WTC11 (cell line): ENCODE measurements around the gene MYMK. TPM values are rescaled to one million over a fixed set of nuclear protein-coding genes. Genes with fewer than 3 reads are reported as not detected.

Experiments
- ATAC-seq: fragments of 200-7000 bp; cut with Tn5 transposase; 2 replicates; pipeline ENCODE4 v1.10.0; 2021; ENCODE audit warnings: mild to moderate bottlenecking, moderate library complexity
- CTCF ChIA-PET: fragments of 300-600 bp; sonication (Branson Sonifier 250); formaldehyde crosslinking; loops from one replicate; lab custom pipeline; 2021; ENCODE audit warnings: antibody characterized with exemption; lab: Charles Lee
- POLR2A ChIA-PET: fragments of 350-600 bp; sonication (Branson Sonifier 250); formaldehyde crosslinking; loops from one replicate; lab custom pipeline; 2021; ENCODE audit warnings: antibody characterized with exemption; lab: Charles Lee
- DNase-seq: peaks from one replicate; pipeline ENCODE4 v3.0.0; 2021; ENCODE audit warnings: low spot score
- H3K27ac Mint-ChIP-seq: 2 replicates; pipeline ENCODE4 v1.8.0; 2021; ENCODE audit warnings: mixed read lengths
- H3K27me3 Mint-ChIP-seq: 2 replicates; pipeline ENCODE4 v1.8.0; 2021; ENCODE audit warnings: low read depth, mild to moderate bottlenecking, moderate library complexity, mixed read lengths
- H3K36me3 Mint-ChIP-seq: 2 replicates; pipeline ENCODE4 v1.8.0; 2021; ENCODE audit warnings: mixed read lengths
- H3K4me1 Mint-ChIP-seq: 2 replicates; pipeline ENCODE4 v1.8.0; 2022; ENCODE audit warnings: mixed read lengths
- H3K4me3 Mint-ChIP-seq: 2 replicates; pipeline ENCODE4 v1.8.0; 2021; ENCODE audit warnings: mild to moderate bottlenecking, moderate library complexity, mixed read lengths
- H3K9me3 Mint-ChIP-seq: 2 replicates; pipeline ENCODE4 v1.8.0; 2021; ENCODE audit warnings: mixed read lengths
- CREB1 ChIP-seq: sonication (generic); formaldehyde crosslinking; IDR thresholded peaks from 2 replicates; pipeline ENCODE4 v1.8.0; 2023; ENCODE audit warnings: mild to moderate bottlenecking, missing genetic modification reagents
- ELF4 ChIP-seq: sonication (generic); formaldehyde crosslinking; IDR thresholded peaks from 2 replicates; pipeline ENCODE4 v1.8.1; 2022; ENCODE audit warnings: low read depth, mild to moderate bottlenecking, moderate library complexity, missing genetic modification reagents
- ESRRA ChIP-seq: sonication (generic); formaldehyde crosslinking; IDR thresholded peaks from 2 replicates; pipeline ENCODE4 v1.8.1; 2022; ENCODE audit warnings: mild to moderate bottlenecking, missing genetic modification reagents, borderline replicate concordance
- MYBL2 ChIP-seq: sonication (generic); formaldehyde crosslinking; IDR thresholded peaks from 2 replicates; pipeline ENCODE4 v1.8.1; 2023; ENCODE audit warnings: mild to moderate bottlenecking, moderate library complexity, missing genetic modification reagents
- RELA ChIP-seq: sonication (generic); formaldehyde crosslinking; IDR thresholded peaks from 2 replicates; pipeline ENCODE4 v1.8.1; 2022; ENCODE audit warnings: missing genetic modification reagents, mild to moderate bottlenecking, borderline replicate concordance
- RORB ChIP-seq: fragments of 250-450 bp; sonication (Bioruptor Pico); IDR thresholded peaks from 2 replicates; pipeline ENCODE4 v1.9.0; 2021; ENCODE audit warnings: mild to moderate bottlenecking
- SMAD3 ChIP-seq: sonication (generic); formaldehyde crosslinking; IDR thresholded peaks from 2 replicates; pipeline ENCODE4 v1.8.0; 2022; ENCODE audit warnings: missing genetic modification reagents, mild to moderate bottlenecking, borderline replicate concordance
- SOX15 ChIP-seq: fragments of 250-450 bp; sonication (Bioruptor Pico); IDR thresholded peaks from 2 replicates; pipeline ENCODE4 v1.9.0; 2021; ENCODE audit warnings: mild to moderate bottlenecking
- ZNF317 ChIP-seq: sonication (generic); formaldehyde crosslinking; IDR thresholded peaks from 2 replicates; pipeline ENCODE4 v1.8.1; 2023; ENCODE audit warnings: low read depth, mild to moderate bottlenecking, moderate library complexity, missing genetic modification reagents, borderline replicate concordance
- ZNF671 ChIP-seq: fragments of 250-450 bp; sonication (Bioruptor Pico); IDR thresholded peaks from 2 replicates; pipeline ENCODE4 v1.8.0; 2021; ENCODE audit warnings: mild to moderate bottlenecking
- total RNA-seq: library from RNA; stranded (reverse); gene quantifications from 3 replicates; pipeline ENCODE4 v1.2.3, GENCODE V29; 2021
- TF ChIP-seq, protein P1 (sequence below): fragments of 250-450 bp; sonication (Bioruptor Pico); IDR thresholded peaks from 2 replicates; pipeline ENCODE4 v1.9.0; 2021; ENCODE audit warnings: mild to moderate bottlenecking, borderline replicate concordance
- TF ChIP-seq, protein P2 (sequence below): fragments of 250-450 bp; sonication (Bioruptor Pico); IDR thresholded peaks from 2 replicates; pipeline ENCODE4 v1.9.0; 2021; ENCODE audit warnings: mild to moderate bottlenecking
- TF ChIP-seq, protein P3 (sequence below): sonication (generic); formaldehyde crosslinking; IDR thresholded peaks from 2 replicates; pipeline ENCODE4 v1.8.0; 2022; ENCODE audit warnings: mild to moderate bottlenecking, missing genetic modification reagents
- TF ChIP-seq, protein P4 (sequence below): fragments of 200-600 bp; IDR thresholded peaks from 2 replicates; pipeline ENCODE4 v1.8.0; 2022; ENCODE audit warnings: antibody characterized with exemption
- TF ChIP-seq, protein P5 (sequence below): sonication (generic); formaldehyde crosslinking; IDR thresholded peaks from 2 replicates; pipeline ENCODE4 v1.8.1; 2023; ENCODE audit warnings: mild to moderate bottlenecking, missing genetic modification reagents
- TF ChIP-seq, protein P6 (sequence below): sonication (generic); formaldehyde crosslinking; IDR thresholded peaks from 2 replicates; pipeline ENCODE4 v1.8.0; 2022; ENCODE audit warnings: mild to moderate bottlenecking, missing genetic modification reagents
- TF ChIP-seq, protein P7 (sequence below): sonication (generic); formaldehyde crosslinking; IDR thresholded peaks from 2 replicates; pipeline ENCODE4 v1.8.0; 2022; ENCODE audit warnings: mild to moderate bottlenecking, missing genetic modification reagents
- TF ChIP-seq, protein P8 (sequence below): sonication (generic); formaldehyde crosslinking; IDR thresholded peaks from 2 replicates; pipeline ENCODE4 v1.8.1; 2022; ENCODE audit warnings: mild to moderate bottlenecking, moderate library complexity, missing genetic modification reagents
- TF ChIP-seq, protein P9 (sequence below): sonication (generic); formaldehyde crosslinking; IDR thresholded peaks from 2 replicates; pipeline ENCODE4 v1.8.1; 2022; ENCODE audit warnings: mild to moderate bottlenecking, missing genetic modification reagents, moderate library complexity, borderline replicate concordance

MYMK gene
- total RNA-seq, 1 experiment from 2014 or later, result not detected

DNA sequence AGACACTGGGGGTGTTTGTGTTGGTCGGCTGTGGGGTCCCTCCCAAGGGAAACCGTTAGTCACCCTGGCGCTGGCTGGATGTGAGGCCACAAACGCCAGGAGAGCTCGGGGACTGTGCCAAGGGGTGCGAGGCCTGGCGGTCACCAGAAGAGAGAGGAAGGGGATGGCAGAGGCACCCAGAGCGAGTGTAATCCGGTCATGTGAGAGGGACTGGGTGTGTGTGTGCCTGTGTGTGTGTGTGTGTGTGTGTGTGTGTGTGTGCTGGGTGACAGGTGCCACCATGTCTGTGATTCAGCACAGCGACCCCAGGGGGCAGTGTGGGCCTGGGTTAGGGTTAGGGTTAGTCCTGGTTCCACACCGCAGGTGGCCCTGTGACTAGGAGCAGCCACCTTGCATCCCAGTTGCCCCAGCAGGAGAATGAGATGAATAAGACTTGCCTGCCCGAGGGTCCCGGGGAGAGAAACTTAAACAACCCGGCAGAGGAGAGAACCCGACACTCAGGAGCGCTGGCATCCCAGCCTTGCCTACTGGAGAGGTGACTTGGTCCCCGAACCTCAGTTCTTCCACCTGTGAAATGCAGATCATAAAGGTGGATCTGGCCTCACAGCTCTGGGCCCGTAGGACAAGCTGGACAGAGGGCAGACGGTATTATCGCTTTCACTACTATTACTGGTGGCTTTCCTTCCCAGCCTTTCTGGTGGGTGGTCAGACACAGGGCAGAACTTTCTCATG lies 8.3 kb upstream of the MYMK start (continued):
- TF ChIP-seq, protein P1, sequence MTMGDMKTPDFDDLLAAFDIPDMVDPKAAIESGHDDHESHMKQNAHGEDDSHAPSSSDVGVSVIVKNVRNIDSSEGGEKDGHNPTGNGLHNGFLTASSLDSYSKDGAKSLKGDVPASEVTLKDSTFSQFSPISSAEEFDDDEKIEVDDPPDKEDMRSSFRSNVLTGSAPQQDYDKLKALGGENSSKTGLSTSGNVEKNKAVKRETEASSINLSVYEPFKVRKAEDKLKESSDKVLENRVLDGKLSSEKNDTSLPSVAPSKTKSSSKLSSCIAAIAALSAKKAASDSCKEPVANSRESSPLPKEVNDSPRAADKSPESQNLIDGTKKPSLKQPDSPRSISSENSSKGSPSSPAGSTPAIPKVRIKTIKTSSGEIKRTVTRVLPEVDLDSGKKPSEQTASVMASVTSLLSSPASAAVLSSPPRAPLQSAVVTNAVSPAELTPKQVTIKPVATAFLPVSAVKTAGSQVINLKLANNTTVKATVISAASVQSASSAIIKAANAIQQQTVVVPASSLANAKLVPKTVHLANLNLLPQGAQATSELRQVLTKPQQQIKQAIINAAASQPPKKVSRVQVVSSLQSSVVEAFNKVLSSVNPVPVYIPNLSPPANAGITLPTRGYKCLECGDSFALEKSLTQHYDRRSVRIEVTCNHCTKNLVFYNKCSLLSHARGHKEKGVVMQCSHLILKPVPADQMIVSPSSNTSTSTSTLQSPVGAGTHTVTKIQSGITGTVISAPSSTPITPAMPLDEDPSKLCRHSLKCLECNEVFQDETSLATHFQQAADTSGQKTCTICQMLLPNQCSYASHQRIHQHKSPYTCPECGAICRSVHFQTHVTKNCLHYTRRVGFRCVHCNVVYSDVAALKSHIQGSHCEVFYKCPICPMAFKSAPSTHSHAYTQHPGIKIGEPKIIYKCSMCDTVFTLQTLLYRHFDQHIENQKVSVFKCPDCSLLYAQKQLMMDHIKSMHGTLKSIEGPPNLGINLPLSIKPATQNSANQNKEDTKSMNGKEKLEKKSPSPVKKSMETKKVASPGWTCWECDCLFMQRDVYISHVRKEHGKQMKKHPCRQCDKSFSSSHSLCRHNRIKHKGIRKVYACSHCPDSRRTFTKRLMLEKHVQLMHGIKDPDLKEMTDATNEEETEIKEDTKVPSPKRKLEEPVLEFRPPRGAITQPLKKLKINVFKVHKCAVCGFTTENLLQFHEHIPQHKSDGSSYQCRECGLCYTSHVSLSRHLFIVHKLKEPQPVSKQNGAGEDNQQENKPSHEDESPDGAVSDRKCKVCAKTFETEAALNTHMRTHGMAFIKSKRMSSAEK (CRISPR knock-in tag), result no peak
- TF ChIP-seq, protein P2, sequence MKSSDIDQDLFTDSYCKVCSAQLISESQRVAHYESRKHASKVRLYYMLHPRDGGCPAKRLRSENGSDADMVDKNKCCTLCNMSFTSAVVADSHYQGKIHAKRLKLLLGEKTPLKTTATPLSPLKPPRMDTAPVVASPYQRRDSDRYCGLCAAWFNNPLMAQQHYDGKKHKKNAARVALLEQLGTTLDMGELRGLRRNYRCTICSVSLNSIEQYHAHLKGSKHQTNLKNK, result no peak
- TF ChIP-seq SMAD3 (CRISPR knock-in tag), result no peak
- TF ChIP-seq ZNF671 (CRISPR knock-in tag), result no peak
- no peak for TF ChIP-seq SOX15 (CRISPR knock-in tag)
- TF ChIP-seq, protein P3, sequence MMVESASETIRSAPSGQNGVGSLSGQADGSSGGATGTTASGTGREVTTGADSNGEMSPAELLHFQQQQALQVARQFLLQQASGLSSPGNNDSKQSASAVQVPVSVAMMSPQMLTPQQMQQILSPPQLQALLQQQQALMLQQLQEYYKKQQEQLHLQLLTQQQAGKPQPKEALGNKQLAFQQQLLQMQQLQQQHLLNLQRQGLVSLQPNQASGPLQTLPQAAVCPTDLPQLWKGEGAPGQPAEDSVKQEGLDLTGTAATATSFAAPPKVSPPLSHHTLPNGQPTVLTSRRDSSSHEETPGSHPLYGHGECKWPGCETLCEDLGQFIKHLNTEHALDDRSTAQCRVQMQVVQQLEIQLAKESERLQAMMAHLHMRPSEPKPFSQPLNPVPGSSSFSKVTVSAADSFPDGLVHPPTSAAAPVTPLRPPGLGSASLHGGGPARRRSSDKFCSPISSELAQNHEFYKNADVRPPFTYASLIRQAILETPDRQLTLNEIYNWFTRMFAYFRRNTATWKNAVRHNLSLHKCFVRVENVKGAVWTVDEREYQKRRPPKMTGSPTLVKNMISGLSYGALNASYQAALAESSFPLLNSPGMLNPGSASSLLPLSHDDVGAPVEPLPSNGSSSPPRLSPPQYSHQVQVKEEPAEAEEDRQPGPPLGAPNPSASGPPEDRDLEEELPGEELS (CRISPR knock-in tag), result no peak
- no peak for TF ChIP-seq RORB
- TF ChIP-seq, protein P4, sequence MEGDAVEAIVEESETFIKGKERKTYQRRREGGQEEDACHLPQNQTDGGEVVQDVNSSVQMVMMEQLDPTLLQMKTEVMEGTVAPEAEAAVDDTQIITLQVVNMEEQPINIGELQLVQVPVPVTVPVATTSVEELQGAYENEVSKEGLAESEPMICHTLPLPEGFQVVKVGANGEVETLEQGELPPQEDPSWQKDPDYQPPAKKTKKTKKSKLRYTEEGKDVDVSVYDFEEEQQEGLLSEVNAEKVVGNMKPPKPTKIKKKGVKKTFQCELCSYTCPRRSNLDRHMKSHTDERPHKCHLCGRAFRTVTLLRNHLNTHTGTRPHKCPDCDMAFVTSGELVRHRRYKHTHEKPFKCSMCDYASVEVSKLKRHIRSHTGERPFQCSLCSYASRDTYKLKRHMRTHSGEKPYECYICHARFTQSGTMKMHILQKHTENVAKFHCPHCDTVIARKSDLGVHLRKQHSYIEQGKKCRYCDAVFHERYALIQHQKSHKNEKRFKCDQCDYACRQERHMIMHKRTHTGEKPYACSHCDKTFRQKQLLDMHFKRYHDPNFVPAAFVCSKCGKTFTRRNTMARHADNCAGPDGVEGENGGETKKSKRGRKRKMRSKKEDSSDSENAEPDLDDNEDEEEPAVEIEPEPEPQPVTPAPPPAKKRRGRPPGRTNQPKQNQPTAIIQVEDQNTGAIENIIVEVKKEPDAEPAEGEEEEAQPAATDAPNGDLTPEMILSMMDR, result peak; percentile 57
- TF ChIP-seq, protein P5, sequence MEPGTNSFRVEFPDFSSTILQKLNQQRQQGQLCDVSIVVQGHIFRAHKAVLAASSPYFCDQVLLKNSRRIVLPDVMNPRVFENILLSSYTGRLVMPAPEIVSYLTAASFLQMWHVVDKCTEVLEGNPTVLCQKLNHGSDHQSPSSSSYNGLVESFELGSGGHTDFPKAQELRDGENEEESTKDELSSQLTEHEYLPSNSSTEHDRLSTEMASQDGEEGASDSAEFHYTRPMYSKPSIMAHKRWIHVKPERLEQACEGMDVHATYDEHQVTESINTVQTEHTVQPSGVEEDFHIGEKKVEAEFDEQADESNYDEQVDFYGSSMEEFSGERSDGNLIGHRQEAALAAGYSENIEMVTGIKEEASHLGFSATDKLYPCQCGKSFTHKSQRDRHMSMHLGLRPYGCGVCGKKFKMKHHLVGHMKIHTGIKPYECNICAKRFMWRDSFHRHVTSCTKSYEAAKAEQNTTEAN (CRISPR knock-in tag), result no peak

DNA sequence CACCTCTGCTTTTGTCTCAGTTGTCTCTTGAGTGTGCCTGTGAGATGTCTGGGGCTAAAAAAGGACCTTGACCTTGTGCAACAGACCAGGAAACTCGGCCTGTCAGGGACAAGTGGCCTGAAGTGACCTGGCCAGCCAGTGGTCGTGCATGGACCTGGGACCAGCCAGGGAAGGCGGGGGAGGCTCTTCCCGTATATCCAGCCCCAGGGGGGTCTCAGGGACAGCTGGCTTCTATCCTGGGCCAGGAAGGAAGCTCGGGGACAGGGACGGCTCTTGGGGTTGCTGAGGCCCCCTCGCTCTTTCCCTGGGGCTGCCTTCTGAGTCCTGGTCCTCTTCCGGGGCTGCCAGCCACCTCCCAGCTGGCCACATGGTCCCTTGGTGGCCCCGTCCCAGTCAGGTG lies 6.5 kb upstream of the MYMK start:
- no peaks in the 10 kb centered on the region for H3K36me3 Mint-ChIP-seq
- ChIA-PET CTCF (interaction anchor here (1.2 to 2.0 kb wide), 2 partner anchors 45 to 196 kb away, joined by 3 to 5 read pairs; no protein-coding TSS in a partner anchor), POLR2A (no interaction called here)
- ATAC-seq (no peak), DNase-seq (no peak)
- H3K4me1 Mint-ChIP-seq, result peaks cover 40% of the 10 kb centered on the region
- H3K4me3 Mint-ChIP-seq, result no peak overlapping the region
- H3K9me3 Mint-ChIP-seq, result no peaks in the 10 kb centered on the region
- peaks cover 25% of the 10 kb centered on the region for H3K27me3 Mint-ChIP-seq
- no peak overlapping the region for H3K27ac Mint-ChIP-seq
- TF ChIP-seq, protein P6, sequence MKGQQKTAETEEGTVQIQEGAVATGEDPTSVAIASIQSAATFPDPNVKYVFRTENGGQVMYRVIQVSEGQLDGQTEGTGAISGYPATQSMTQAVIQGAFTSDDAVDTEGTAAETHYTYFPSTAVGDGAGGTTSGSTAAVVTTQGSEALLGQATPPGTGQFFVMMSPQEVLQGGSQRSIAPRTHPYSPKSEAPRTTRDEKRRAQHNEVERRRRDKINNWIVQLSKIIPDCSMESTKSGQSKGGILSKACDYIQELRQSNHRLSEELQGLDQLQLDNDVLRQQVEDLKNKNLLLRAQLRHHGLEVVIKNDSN (CRISPR knock-in tag), result no peak
- TF ChIP-seq ELF4 (CRISPR knock-in tag), result no peak
- TF ChIP-seq ZNF317, result no peak
- no peak for TF ChIP-seq CREB1 (CRISPR knock-in tag)
- TF ChIP-seq, protein P5 (CRISPR knock-in tag), result no peak
- TF ChIP-seq, protein P7, sequence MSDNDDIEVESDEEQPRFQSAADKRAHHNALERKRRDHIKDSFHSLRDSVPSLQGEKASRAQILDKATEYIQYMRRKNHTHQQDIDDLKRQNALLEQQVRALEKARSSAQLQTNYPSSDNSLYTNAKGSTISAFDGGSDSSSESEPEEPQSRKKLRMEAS (CRISPR knock-in tag), result no peak
- no peak for TF ChIP-seq MYBL2 (CRISPR knock-in tag)
- TF ChIP-seq, protein P8, sequence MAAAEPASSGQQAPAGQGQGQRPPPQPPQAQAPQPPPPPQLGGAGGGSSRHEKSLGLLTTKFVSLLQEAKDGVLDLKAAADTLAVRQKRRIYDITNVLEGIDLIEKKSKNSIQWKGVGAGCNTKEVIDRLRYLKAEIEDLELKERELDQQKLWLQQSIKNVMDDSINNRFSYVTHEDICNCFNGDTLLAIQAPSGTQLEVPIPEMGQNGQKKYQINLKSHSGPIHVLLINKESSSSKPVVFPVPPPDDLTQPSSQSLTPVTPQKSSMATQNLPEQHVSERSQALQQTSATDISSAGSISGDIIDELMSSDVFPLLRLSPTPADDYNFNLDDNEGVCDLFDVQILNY (CRISPR knock-in tag), result no peak
- TF ChIP-seq ESRRA, result no peak
- no peak for TF ChIP-seq RELA
- TF ChIP-seq, protein P9, sequence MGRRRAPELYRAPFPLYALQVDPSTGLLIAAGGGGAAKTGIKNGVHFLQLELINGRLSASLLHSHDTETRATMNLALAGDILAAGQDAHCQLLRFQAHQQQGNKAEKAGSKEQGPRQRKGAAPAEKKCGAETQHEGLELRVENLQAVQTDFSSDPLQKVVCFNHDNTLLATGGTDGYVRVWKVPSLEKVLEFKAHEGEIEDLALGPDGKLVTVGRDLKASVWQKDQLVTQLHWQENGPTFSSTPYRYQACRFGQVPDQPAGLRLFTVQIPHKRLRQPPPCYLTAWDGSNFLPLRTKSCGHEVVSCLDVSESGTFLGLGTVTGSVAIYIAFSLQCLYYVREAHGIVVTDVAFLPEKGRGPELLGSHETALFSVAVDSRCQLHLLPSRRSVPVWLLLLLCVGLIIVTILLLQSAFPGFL (CRISPR knock-in tag), result no peak
